IMR-90 (cell line): ENCODE measurements around the gene CNOT6. TPM values are rescaled to one million over a fixed set of nuclear protein-coding genes. Genes with fewer than 3 reads are reported as not detected.

Source experiments
- ATAC-seq: fragments of 200-7000 bp; cut with Tn5 transposase; 2 replicates; pipeline ENCODE4 v1.9.1; 2020; ENCODE audit warnings: low read depth, mild to moderate bottlenecking, moderate library complexity
- BruUV-seq: library from RNA; stranded (reverse); fragments of 400-500 nt; replicated peaks from 2 replicates; lab custom pipeline; 2021; lab: Mats Ljungman, UMichigan
- CTCF ChIA-PET: fragments of 300-600 bp; formaldehyde crosslinking; extraction: SDS; loops from one replicate; lab custom pipeline; 2021; ENCODE audit warnings: antibody characterized with exemption; lab: Yijun Ruan, JAX
- POLR2A ChIA-PET: fragments of 300-600 bp; sonication (Branson Sonifier 250); formaldehyde crosslinking; loops from one replicate; lab custom pipeline; 2022; ENCODE audit warnings: antibody characterized with exemption; ENCODE audit not compliant: unreplicated experiment; lab: Charles Lee
- DNase-seq: peaks from one replicate; pipeline ENCODE4 v3.0.0; 2013
- H2AFZ ChIP-seq: replicated peaks from 2 replicates; pipeline ENCODE3; 2013; ENCODE audit warnings: low read length, mild to moderate bottlenecking; ENCODE audit not compliant: poor library complexity
- H2AK5ac ChIP-seq: 2 replicates; pipeline ENCODE4 v1.6.1; 2013; ENCODE audit warnings: low read depth, low read length, inconsistent platforms
- H2AK9ac ChIP-seq: replicated peaks from 2 replicates; pipeline ENCODE3; 2013; ENCODE audit warnings: mild to moderate bottlenecking, low read depth, low read length, moderate library complexity; ENCODE audit not compliant: poor library complexity
- H2BK120ac ChIP-seq: 2 replicates; pipeline ENCODE4 v1.6.1; 2013; ENCODE audit warnings: low read depth, low read length, inconsistent platforms
- H2BK15ac ChIP-seq: 3 replicates; pipeline ENCODE4 v1.6.1; 2013; ENCODE audit warnings: low read depth, low read length, inconsistent platforms
- H2BK20ac ChIP-seq: 2 replicates; pipeline ENCODE4 v1.6.1; 2013; ENCODE audit warnings: low read depth, mild to moderate bottlenecking, inconsistent platforms, low read length, moderate library complexity
- H2BK5ac ChIP-seq: 2 replicates; pipeline ENCODE4 v1.6.1; 2013; ENCODE audit warnings: mild to moderate bottlenecking, low read depth, low read length, inconsistent platforms; ENCODE audit not compliant: poor library complexity, severe bottlenecking
- H3K14ac ChIP-seq: replicated peaks from 2 replicates; pipeline ENCODE4 v1.6.1; 2013; ENCODE audit warnings: low read depth, low read length, inconsistent platforms
- H3K18ac ChIP-seq: 2 replicates; pipeline ENCODE4 v1.6.1; 2013; ENCODE audit warnings: low read depth, low read length, control low read depth
- H3K23ac ChIP-seq: 2 replicates; pipeline ENCODE4 v1.6.1; 2013; ENCODE audit warnings: low read depth, low read length, inconsistent platforms
- H3K27ac ChIP-seq: 2 replicates; pipeline ENCODE4 v1.5.1; 2013; ENCODE audit warnings: mild to moderate bottlenecking, control low read depth, low read length; ENCODE audit not compliant: insufficient read depth
- H3K27me3 ChIP-seq: 2 replicates; pipeline ENCODE4 v1.6.1; 2013; ENCODE audit warnings: low read length; ENCODE audit not compliant: control insufficient read depth, insufficient read depth
- H3K36me3 ChIP-seq: 2 replicates; pipeline ENCODE4 v1.6.1; 2013; ENCODE audit warnings: low read length, mixed read lengths; ENCODE audit not compliant: control insufficient read depth, insufficient read depth
- H3K4ac ChIP-seq: 2 replicates; pipeline ENCODE4 v1.6.1; 2013; ENCODE audit warnings: low read depth, low read length, inconsistent platforms
- H3K4me1 ChIP-seq: 2 replicates; pipeline ENCODE4 v1.6.1; 2013; ENCODE audit warnings: low read length, mixed read lengths; ENCODE audit not compliant: control insufficient read depth, insufficient read depth
- H3K4me2 ChIP-seq: 2 replicates; pipeline ENCODE4 v1.6.1; 2013; ENCODE audit warnings: low read depth, mild to moderate bottlenecking, control low read depth, low read length, moderate library complexity
- H3K4me3 ChIP-seq: 2 replicates; pipeline ENCODE4 v1.5.1; 2013; ENCODE audit warnings: low read depth, mild to moderate bottlenecking, control low read depth, low read length, moderate library complexity; ENCODE audit not compliant: insufficient read depth
- H3K56ac ChIP-seq: 2 replicates; pipeline ENCODE4 v1.6.1; 2013; ENCODE audit warnings: low read length, inconsistent platforms; ENCODE audit not compliant: insufficient read depth; ENCODE audit errors: extremely low read depth
- H3K79me1 ChIP-seq, 2 experiments: 2 replicates each; pipeline ENCODE4 v1.6.1; 2013; ENCODE audit warnings: low read length in 2 of 2, inconsistent platforms in 1 of 2, low read depth in 1 of 2
- H3K9ac ChIP-seq: 2 replicates; pipeline ENCODE4 v1.6.1; 2013; ENCODE audit warnings: low read depth, low read length, control low read depth
- H3K9me1 ChIP-seq: 2 replicates; pipeline ENCODE4 v1.6.1; 2013; ENCODE audit warnings: low read length, inconsistent platforms; ENCODE audit not compliant: insufficient read depth
- H3K9me3 ChIP-seq: 2 replicates; pipeline ENCODE4 v1.6.1; 2013; ENCODE audit warnings: low read length; ENCODE audit not compliant: control insufficient read depth, insufficient read depth
- H4K20me1 ChIP-seq: 2 replicates; pipeline ENCODE4 v1.6.1; 2013; ENCODE audit warnings: low read length, inconsistent platforms; ENCODE audit not compliant: insufficient read depth
- H4K5ac ChIP-seq: 2 replicates; pipeline ENCODE4 v1.6.1; 2013; ENCODE audit warnings: mild to moderate bottlenecking, low read depth, low read length, control low read depth
- H4K8ac ChIP-seq, 2 experiments: 2 replicates each; pipeline ENCODE4 v1.6.1; 2013; ENCODE audit warnings: low read depth in 2 of 2, low read length in 2 of 2, control low read depth in 1 of 2, inconsistent platforms in 1 of 2
- H4K91ac ChIP-seq: 2 replicates; pipeline ENCODE4 v1.6.1; 2013; ENCODE audit warnings: low read depth, low read length, inconsistent platforms; ENCODE audit not compliant: insufficient read depth
- BHLHE40 ChIP-seq: fragments of 150-350 bp; IDR thresholded peaks from 2 replicates; pipeline ENCODE4 v1.6.1; 2016; ENCODE audit warnings: mild to moderate bottlenecking, low read depth, low read length
- CEBPB ChIP-seq: IDR thresholded peaks from 2 replicates; pipeline ENCODE4 v1.6.1; 2012; ENCODE audit warnings: low read depth, low read length, improper control_type of control experiment
- CTCF ChIP-seq: conservative IDR thresholded peaks from 2 replicates; pipeline ENCODE4 v1.5.1; 2012; ENCODE audit warnings: mild to moderate bottlenecking, low read depth, low read length, improper control_type of control experiment
- ELK1 ChIP-seq: fragments of 150-350 bp; IDR thresholded peaks from 2 replicates; pipeline ENCODE4 v1.6.1; 2016; ENCODE audit warnings: low read depth, mild to moderate bottlenecking, low read length, moderate library complexity, borderline replicate concordance
- FOS ChIP-seq: fragments of 150-350 bp; IDR thresholded peaks from 2 replicates; pipeline ENCODE4 v1.6.1; 2016; ENCODE audit warnings: low read depth, low read length
- MAZ ChIP-seq: IDR thresholded peaks from 2 replicates; pipeline ENCODE4 v1.6.1; 2012; ENCODE audit warnings: low read depth, mild to moderate bottlenecking, low read length, improper control_type of control experiment, moderate library complexity, borderline replicate concordance
- NFE2L2 ChIP-seq: fragments of 150-350 bp; IDR thresholded peaks from 2 replicates; pipeline ENCODE4 v1.6.1; 2016; ENCODE audit warnings: low read depth, mild to moderate bottlenecking, low read length
- POLR2A ChIP-seq: IDR thresholded peaks from 2 replicates; pipeline ENCODE4 v1.6.1; 2012; ENCODE audit warnings: mild to moderate bottlenecking, low read depth, low read length
- RAD21 ChIP-seq: IDR thresholded peaks from 2 replicates; pipeline ENCODE4 v1.6.1; 2012; ENCODE audit warnings: low read length, improper control_type of control experiment
- RCOR1 ChIP-seq: IDR thresholded peaks from 2 replicates; pipeline ENCODE4 v1.6.1; 2012; ENCODE audit warnings: mild to moderate bottlenecking, low read length, improper control_type of control experiment; ENCODE audit not compliant: insufficient replicate concordance
- RFX5 ChIP-seq: IDR thresholded peaks from 2 replicates; pipeline ENCODE4 v1.8.0; 2012; ENCODE audit warnings: low read depth, mild to moderate bottlenecking, low read length, moderate library complexity
- SMC3 ChIP-seq: fragments of 150-350 bp; IDR thresholded peaks from 2 replicates; pipeline ENCODE4 v1.6.1; 2016; ENCODE audit warnings: low read depth, mild to moderate bottlenecking, antibody characterized with exemption, low read length, moderate library complexity
- WGBS, 2 experiments: methylation state at CpG; one replicate each; pipeline versions ENCODE4 v1.1.5 to v1.1.7; 2013; ENCODE audit warnings: missing lambda C conversion rate in 2 of 2; ENCODE audit not compliant: insufficient read length in 1 of 2; ENCODE audit errors: extremely low coverage in 2 of 2; 5-methylcytosine and 5-hydroxymethylcytosine counted together
- dilution Hi-C: fragments of 300-500 bp; cut with HindIII; formaldehyde crosslinking; loops from one replicate; pipeline ENCODE4 v1.14.3; 2018; ENCODE audit warnings: low sequenced_read_pairs; ENCODE audit not compliant: unreplicated experiment
- in situ Hi-C: fragments of 300-500 bp; cut with MboI; formaldehyde crosslinking; loops from 3 replicates; pipeline ENCODE4 v1.14.3; 2019; ENCODE audit warnings: low sequenced_read_pairs, inconsistent platforms, mixed read lengths
- intact Hi-C: fragments of 100-400 bp; cut with micrococcal nuclease; formaldehyde crosslinking; loops from 2 replicates; pipeline ENCODE4 v1.10.0; 2022
- polyA plus RNA-seq, 3 experiments: library from polyadenylated mRNA; depleted of rRNA; stranded (reverse); fragments of >200 nt; gene quantifications; 2 replicates each; pipeline ENCODE4 v1.2.3, GENCODE V29; 2012; ENCODE audit warnings: low replicate concordance in 1 of 3
- total RNA-seq: library from RNA; depleted of rRNA; stranded (reverse); fragments of >200 nt; gene quantifications from 2 replicates; pipeline ENCODE4 v1.2.3, GENCODE V29; 2012

The CNOT6 gene
- total and polyA plus RNA-seq, 2 of the 4 experiments (the other 2 are of a cell fraction) = 9.7 to 10.8 TPM

- in situ Hi-C loops (no loop called here), intact Hi-C loops (no loop called here), dilution Hi-C loops (no loop called here)
- Histone ChIP-seq H3K27ac (no peak overlapping the region), H3K18ac (no peak overlapping the region), H3K23ac (no peak overlapping the region), H4K5ac (no peak overlapping the region; the same call in 1 of the 2 replicates), H3K36me3 (peaks cover 9% of the 10 kb centered on the region; the same call in 1 of the 2 replicates), H4K20me1 (peaks cover 10% of the 10 kb centered on the region; the same call in 1 of the 2 replicates), H2AFZ (no peak overlapping the region), H2AK5ac (no peak overlapping the region), H3K56ac (no peak overlapping the region), H3K9me1 (peaks cover 3% of the 10 kb centered on the region; the same call in 1 of the 2 replicates), H2BK5ac (no peak overlapping the region), H3K4me3 (no peak overlapping the region), H3K9ac (no peak overlapping the region), H3K4me1 (no peaks in the 10 kb centered on the region), H3K27me3 (no peaks in the 10 kb centered on the region), H3K14ac (no peak overlapping the region), H2AK9ac (no peak overlapping the region), H2BK15ac (no peak overlapping the region), H2BK120ac (no peak overlapping the region), H3K4me2 (no peak overlapping the region), H3K9me3 (no peaks in the 10 kb centered on the region), H2BK20ac (no peak overlapping the region), H4K8ac (no peak overlapping the region), H3K4ac (no peak overlapping the region), H3K79me1 (peaks cover 34 to 35% of the 10 kb centered on the region in 2 experiments), H4K91ac (no peak overlapping the region)
- ChIA-PET CTCF (no interaction called here), POLR2A (no interaction called here)
- no peak for DNase-seq
- ATAC-seq = no peak
- WGBS, 2 experiments = no CpG with 5 or more reads among the region's 6 CpGs
- TF ChIP-seq RFX5 (no peak), ELK1 (no peak), SMC3 (no peak), RCOR1 (no peak), NFE2L2 (no peak), RAD21 (no peak), CTCF (no peak), CEBPB (no peak), POLR2A (no peak), FOS (no peak), MAZ (no peak), BHLHE40 (no peak)
- BruUV-seq = no TSS peak
Measured at GRCh38 chr5:180540050-180540694, 46.0 kb downstream of the CNOT6 start.
